Fibroblast of lung (primary cell): Measurements from ENCODE around the gene SPDYE18. TPM values are rescaled to one million over a fixed set of nuclear protein-coding genes. Genes with fewer than 3 reads are reported as not detected.
"Not testable (repeated sequence)": the region's sequence is repeated elsewhere in the genome, so short reads cannot be mapped to it uniquely, and the experiment has no call there.

Experiments used
- DNase-seq, 2 donors: peaks; one replicate each; pipeline versions ENCODE4 v3.0.0 to v3.0.0-alpha.2; 2010; ENCODE audit warnings: low read depth in 2 of 2
- H2AFZ ChIP-seq: 2 replicates; pipeline ENCODE4 v1.5.1; 2012; ENCODE audit warnings: low read length, control low read depth, inconsistent platforms
- H3K27ac ChIP-seq: 2 replicates; pipeline ENCODE4 v1.5.1; 2011; ENCODE audit warnings: low read length, control low read depth; ENCODE audit not compliant: insufficient read depth
- H3K27me3 ChIP-seq: 2 replicates; pipeline ENCODE4 v1.5.1; 2011; ENCODE audit warnings: mild to moderate bottlenecking, low read length; ENCODE audit not compliant: control insufficient read depth, insufficient read depth
- H3K36me3 ChIP-seq: 2 replicates; pipeline ENCODE4 v1.5.1; 2011; ENCODE audit warnings: low read length; ENCODE audit not compliant: control insufficient read depth, insufficient read depth
- H3K4me1 ChIP-seq: 2 replicates; pipeline ENCODE4 v1.5.1; 2011; ENCODE audit warnings: low read length; ENCODE audit not compliant: control insufficient read depth, insufficient read depth; ENCODE audit errors: extremely low read depth
- H3K4me2 ChIP-seq: 2 replicates; pipeline ENCODE4 v1.5.1; 2011; ENCODE audit warnings: low read length, control low read depth; ENCODE audit not compliant: insufficient read depth; ENCODE audit errors: extremely low read depth
- H3K4me3 ChIP-seq, 4 experiments: fragments of 200-600 bp in 1 of 4; sonication (generic) in 1 of 4; replicated peaks in 1 of 4; 2 replicates each; pipeline ENCODE4 v1.5.1; 2011 to 2016; ENCODE audit warnings: low read length in 4 of 4, low read depth in 3 of 4, mild to moderate bottlenecking in 3 of 4, control low read depth in 2 of 4, inconsistent platforms in 1 of 4, mixed read lengths in 1 of 4; ENCODE audit not compliant: insufficient read depth in 1 of 4; ENCODE audit errors: control extremely low read depth in 1 of 4
- H3K79me2 ChIP-seq: 2 replicates; pipeline ENCODE4 v1.5.1; 2012; ENCODE audit warnings: mild to moderate bottlenecking, low read length, inconsistent platforms; ENCODE audit not compliant: control insufficient read depth, insufficient read depth
- H3K9ac ChIP-seq: 2 replicates; pipeline ENCODE4 v1.5.1; 2011; ENCODE audit warnings: mild to moderate bottlenecking, low read length, control low read depth; ENCODE audit not compliant: insufficient read depth
- H3K9me3 ChIP-seq: 2 replicates; pipeline ENCODE4 v1.5.1; 2012; ENCODE audit warnings: low read depth, low read length; ENCODE audit not compliant: control insufficient read depth, insufficient read depth
- H4K20me1 ChIP-seq: 2 replicates; pipeline ENCODE4 v1.5.1; 2011; ENCODE audit warnings: low read length; ENCODE audit not compliant: control insufficient read depth, insufficient read depth; ENCODE audit errors: extremely low read depth
- polyA plus RNA-seq, 2 donors: library from polyadenylated mRNA; depleted of rRNA in 1 of 2; stranded (reverse) in 1 of 2; unstranded in 1 of 2; fragments of >200 nt; gene quantifications; 2 replicates each; pipeline ENCODE4 v1.2.1, GENCODE V29; 2011 to 2012; ENCODE audit warnings: missing spikeins in 1 of 2
- total RNA-seq: library from RNA; depleted of rRNA; stranded (reverse); fragments of >200 nt; gene quantifications from 2 replicates; pipeline ENCODE4 v1.2.1, GENCODE V29; 2014

The SPDYE18 gene
- total and polyA plus RNA-seq, 2 donors (not counting 1 experiment from before 2014, with no cell fraction given) = 0.11 to 0.50 TPM

DNA sequence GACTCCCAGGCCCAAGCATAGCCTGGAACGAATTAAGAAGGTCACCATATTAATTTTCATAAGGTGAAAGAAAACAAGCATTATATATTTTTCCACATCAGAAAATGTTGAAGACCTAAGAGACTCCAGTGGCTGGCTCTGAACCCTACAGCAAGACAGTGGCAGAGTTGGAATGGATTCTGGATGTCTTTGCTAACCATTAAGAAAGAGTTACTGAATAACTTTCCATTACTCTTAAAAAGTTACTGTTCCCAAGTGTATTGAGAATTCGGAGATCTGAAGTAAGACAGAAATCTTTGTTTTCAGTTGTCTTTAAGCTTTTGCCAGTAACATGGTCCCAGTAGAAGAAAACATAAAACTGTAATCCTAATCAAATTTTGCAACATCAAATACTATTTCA lies 29.9 kb upstream of the SPDYE18 start:
- not testable (repeated sequence) for H3K9ac ChIP-seq, H3K36me3 ChIP-seq, H3K4me3 ChIP-seq, H4K20me1 ChIP-seq, H3K27ac ChIP-seq, H2AFZ ChIP-seq, H3K4me2 ChIP-seq, DNase-seq, H3K4me1 ChIP-seq, H3K27me3 ChIP-seq, H3K9me3 ChIP-seq, H3K79me2 ChIP-seq

DNA sequence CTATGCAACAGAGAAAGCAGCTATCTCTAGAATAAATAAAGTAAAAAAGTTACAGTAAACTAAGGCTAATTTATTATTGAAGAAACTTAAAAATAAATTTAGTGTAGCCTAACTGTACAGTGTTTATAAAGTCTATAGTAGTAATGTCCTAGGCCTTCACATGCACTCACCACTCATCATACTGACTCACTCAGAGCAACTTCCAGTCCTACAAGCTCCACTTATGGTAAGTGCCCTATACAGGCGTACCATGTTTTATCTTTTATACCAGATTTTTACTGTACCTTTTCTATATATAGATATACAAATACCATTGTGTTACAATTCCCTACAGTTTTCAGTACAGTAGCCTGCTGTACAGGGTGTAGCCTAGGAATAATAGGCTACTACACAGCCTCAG lies 19.8 kb upstream of the SPDYE18 start:
- not testable (repeated sequence) for DNase-seq, H3K4me3 ChIP-seq, H3K9me3 ChIP-seq, H2AFZ ChIP-seq, H3K9ac ChIP-seq, H3K27me3 ChIP-seq, H3K27ac ChIP-seq, H3K4me1 ChIP-seq, H3K4me2 ChIP-seq, H3K79me2 ChIP-seq, H3K36me3 ChIP-seq, H4K20me1 ChIP-seq

DNA sequence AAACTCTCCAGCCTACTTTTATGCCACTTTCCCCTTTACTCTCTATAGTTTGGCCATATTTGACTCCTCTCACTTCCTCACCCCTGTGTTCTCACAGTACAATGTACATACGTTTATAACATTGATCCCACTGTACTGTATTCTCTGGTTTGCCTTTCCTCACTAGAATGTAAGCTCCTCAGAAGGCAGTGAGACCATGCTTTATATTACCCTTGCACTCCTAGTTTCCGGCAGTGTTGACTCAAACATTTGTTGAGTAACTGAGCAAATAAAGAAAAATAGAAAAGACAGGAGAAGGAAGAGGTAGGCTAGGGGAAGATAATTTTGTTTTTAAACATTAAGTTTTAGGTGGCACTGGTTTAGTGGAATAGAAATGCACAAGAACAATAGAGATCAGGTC lies 17.9 kb upstream of the SPDYE18 start:
- not testable (repeated sequence) for H3K27ac ChIP-seq, H3K4me2 ChIP-seq, H3K4me1 ChIP-seq, H3K4me3 ChIP-seq, H2AFZ ChIP-seq, H3K36me3 ChIP-seq, H3K79me2 ChIP-seq, H3K27me3 ChIP-seq, H3K9ac ChIP-seq, H4K20me1 ChIP-seq, DNase-seq, H3K9me3 ChIP-seq

GRCh38 chr7:77079624-77080023 lies 17.3 kb upstream of the SPDYE18 start:
- H3K36me3 ChIP-seq, H3K27me3 ChIP-seq, H3K9me3 ChIP-seq, H3K27ac ChIP-seq, H2AFZ ChIP-seq, H4K20me1 ChIP-seq, H3K4me3 ChIP-seq, H3K4me1 ChIP-seq, DNase-seq, H3K4me2 ChIP-seq, H3K9ac ChIP-seq, H3K79me2 ChIP-seq: not testable (repeated sequence)

DNA sequence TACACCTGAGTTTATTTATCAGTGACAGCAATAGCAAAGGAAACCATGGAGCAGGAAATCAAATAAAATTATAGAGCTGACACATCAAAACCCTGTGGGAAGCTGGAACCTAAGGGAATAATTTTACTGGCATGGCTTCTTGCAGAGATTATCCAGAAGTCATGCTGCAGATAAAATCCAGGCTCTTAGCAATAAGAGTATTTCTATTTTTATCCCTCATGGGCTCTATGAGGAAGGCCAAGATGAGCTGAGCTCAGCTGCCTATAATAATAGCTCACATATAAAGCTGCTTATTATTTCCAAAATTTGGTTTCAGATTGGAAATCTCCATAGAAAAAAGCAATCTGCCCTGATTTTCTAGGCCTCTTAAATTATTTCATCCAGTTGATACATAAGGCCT lies 16.8 kb upstream of the SPDYE18 start:
- not testable (repeated sequence) for H3K79me2 ChIP-seq, H3K4me3 ChIP-seq, H3K27ac ChIP-seq, H3K4me1 ChIP-seq, H3K27me3 ChIP-seq, H3K9ac ChIP-seq, H3K36me3 ChIP-seq, H3K4me2 ChIP-seq, H4K20me1 ChIP-seq, H2AFZ ChIP-seq, H3K9me3 ChIP-seq, DNase-seq

DNA sequence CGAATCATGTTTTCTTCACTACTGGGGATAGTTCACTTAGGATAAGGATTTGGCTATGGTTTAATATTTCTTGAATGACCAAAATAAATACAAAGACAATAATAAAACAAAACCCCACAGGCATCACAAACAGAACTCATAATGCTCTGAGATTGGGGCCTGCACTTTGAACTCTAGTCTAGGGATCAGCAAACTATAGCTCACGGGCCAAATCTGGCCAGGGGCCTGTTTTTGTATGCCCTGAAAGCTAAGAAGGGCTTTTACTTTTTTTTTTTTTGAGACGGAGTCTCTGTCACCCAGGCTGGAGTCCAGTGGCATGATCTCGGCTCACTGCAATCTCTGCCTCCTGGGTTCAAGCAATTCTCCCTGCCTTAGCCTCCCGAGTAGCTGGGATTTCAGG lies 14.7 kb upstream of the SPDYE18 start:
- not testable (repeated sequence) for H2AFZ ChIP-seq, H4K20me1 ChIP-seq, H3K9me3 ChIP-seq, H3K27me3 ChIP-seq, H3K4me1 ChIP-seq, H3K27ac ChIP-seq, H3K36me3 ChIP-seq, DNase-seq, H3K4me2 ChIP-seq, H3K4me3 ChIP-seq, H3K79me2 ChIP-seq, H3K9ac ChIP-seq

- H3K36me3 ChIP-seq, H3K9ac ChIP-seq, H3K4me1 ChIP-seq, H3K27me3 ChIP-seq, H4K20me1 ChIP-seq, H3K9me3 ChIP-seq, H3K79me2 ChIP-seq, H3K4me2 ChIP-seq, H2AFZ ChIP-seq, H3K4me3 ChIP-seq, H3K27ac ChIP-seq: not testable (repeated sequence)
- DNase-seq = peak; percentile 12 to 20
Measured at GRCh38 chr7:77074786-77075396, 12.5 kb upstream of the SPDYE18 start.
